K562 (cell line): ENCODE measurements around the gene XRCC3. TPM values are rescaled to one million over a fixed set of nuclear protein-coding genes. Genes with fewer than 3 reads are reported as not detected.

Experiments
- BMI1 ChIP-seq: fragments of 150-350 bp; IDR thresholded peaks from 2 replicates; pipeline ENCODE4 v1.6.1; 2014; ENCODE audit warnings: low read length
- DDX20 ChIP-seq: fragments of 450-650 bp; IDR thresholded peaks from 2 replicates; pipeline ENCODE4 v1.6.1; 2016; ENCODE audit warnings: missing genetic modification characterization, low read depth, mild to moderate bottlenecking, missing compliant biosample characterization, moderate library complexity
- EZH2 ChIP-seq: IDR thresholded peaks from 2 replicates; pipeline ENCODE4 v1.6.1; 2012; ENCODE audit warnings: low read depth, mild to moderate bottlenecking, inconsistent platforms, low read length, borderline replicate concordance
- FOSL1 ChIP-seq: fragments of 200-800 bp; sonication (Bioruptor generic); conservative IDR thresholded peaks from 2 replicates; pipeline ENCODE4 v1.6.1; 2016; ENCODE audit warnings: missing genetic modification characterization, missing compliant biosample characterization
- HSF4 ChIP-seq: fragments of 250-450 bp; sonication (Bioruptor Pico); IDR thresholded peaks from 2 replicates; pipeline ENCODE4 v2.1.2; 2022; ENCODE audit warnings: mild to moderate bottlenecking, moderate library complexity, borderline replicate concordance
- PHF20 ChIP-seq: fragments of 450-650 bp; IDR thresholded peaks from 2 replicates; pipeline ENCODE4 v1.6.1; 2018; ENCODE audit not compliant: partially characterized antibody
- RBM34 ChIP-seq: fragments of 200-400 bp; formaldehyde crosslinking; IDR thresholded peaks from 2 replicates; pipeline ENCODE4 v1.6.1; 2018; ENCODE audit warnings: low read length, borderline replicate concordance; ENCODE audit not compliant: insufficient read depth
- SAP30 ChIP-seq: fragments of 200-600 bp; sonication (generic); IDR thresholded peaks from 2 replicates; pipeline ENCODE4 v1.6.1; 2012; ENCODE audit warnings: borderline replicate concordance, low read depth, mild to moderate bottlenecking, moderate library complexity, low read length, control low read depth, inconsistent platforms; ENCODE audit not compliant: insufficient read depth, poor library complexity, severe bottlenecking
- STAG1 ChIP-seq: sonication (generic); formaldehyde crosslinking; IDR thresholded peaks from 2 replicates; pipeline ENCODE4 v1.5.0; 2020; ENCODE audit warnings: missing genetic modification reagents, borderline replicate concordance
- polyA plus RNA-seq, 8 experiments: library from polyadenylated mRNA; depleted of rRNA in 4 of 8; stranded (reverse) in 5 of 8; unstranded in 3 of 8; fragments of >200 nt; fragmentation: Nextera tagmentation in 2 of 8; fragmentation: Illumina TruSeq in 1 of 8; extraction: Ambion mirVana in 2 of 8; extraction: Trizol in 1 of 8; gene quantifications; 2 replicates each; pipeline versions ENCODE4 v1.2.1 to v1.2.3, GENCODE V29; 2011 to 2014; ENCODE audit warnings: inconsistent platforms in 1 of 8, missing spikeins in 1 of 8
- total RNA-seq, 7 experiments: library from RNA; depleted of rRNA in 6 of 7; stranded (reverse); fragments of >200 nt in 6 of 7; fragmentation: Illumina TruSeq in 2 of 7; extraction: Trizol in 2 of 7; gene quantifications; 2 replicates each; pipeline versions ENCODE4 v1.2.1 to v1.2.3, GENCODE V29; 2011 to 2021; ENCODE audit warnings: low replicate concordance in 1 of 7
- TF ChIP-seq, protein P1 (sequence below): fragments of 250-450 bp; sonication (Bioruptor Pico); IDR thresholded peaks from 2 replicates; pipeline ENCODE4 v1.5.1; 2021; ENCODE audit warnings: mild to moderate bottlenecking
- TF ChIP-seq, protein P2 (sequence below): sonication (generic); formaldehyde crosslinking; IDR thresholded peaks from 2 replicates; pipeline ENCODE4 v1.8.1; 2023; ENCODE audit warnings: mild to moderate bottlenecking, missing genetic modification reagents
- TF ChIP-seq, protein P3 (sequence below): fragments of 250-450 bp; sonication (Bioruptor Pico); IDR thresholded peaks from 2 replicates; pipeline ENCODE4 v1.5.0; 2021

The XRCC3 gene
- total and polyA plus RNA-seq, 9 of the 15 experiments (the other 6 are each of a cell fraction or from before 2014, with no cell fraction given): 0.34 to 59.3 (median 30.3) TPM

DNA sequence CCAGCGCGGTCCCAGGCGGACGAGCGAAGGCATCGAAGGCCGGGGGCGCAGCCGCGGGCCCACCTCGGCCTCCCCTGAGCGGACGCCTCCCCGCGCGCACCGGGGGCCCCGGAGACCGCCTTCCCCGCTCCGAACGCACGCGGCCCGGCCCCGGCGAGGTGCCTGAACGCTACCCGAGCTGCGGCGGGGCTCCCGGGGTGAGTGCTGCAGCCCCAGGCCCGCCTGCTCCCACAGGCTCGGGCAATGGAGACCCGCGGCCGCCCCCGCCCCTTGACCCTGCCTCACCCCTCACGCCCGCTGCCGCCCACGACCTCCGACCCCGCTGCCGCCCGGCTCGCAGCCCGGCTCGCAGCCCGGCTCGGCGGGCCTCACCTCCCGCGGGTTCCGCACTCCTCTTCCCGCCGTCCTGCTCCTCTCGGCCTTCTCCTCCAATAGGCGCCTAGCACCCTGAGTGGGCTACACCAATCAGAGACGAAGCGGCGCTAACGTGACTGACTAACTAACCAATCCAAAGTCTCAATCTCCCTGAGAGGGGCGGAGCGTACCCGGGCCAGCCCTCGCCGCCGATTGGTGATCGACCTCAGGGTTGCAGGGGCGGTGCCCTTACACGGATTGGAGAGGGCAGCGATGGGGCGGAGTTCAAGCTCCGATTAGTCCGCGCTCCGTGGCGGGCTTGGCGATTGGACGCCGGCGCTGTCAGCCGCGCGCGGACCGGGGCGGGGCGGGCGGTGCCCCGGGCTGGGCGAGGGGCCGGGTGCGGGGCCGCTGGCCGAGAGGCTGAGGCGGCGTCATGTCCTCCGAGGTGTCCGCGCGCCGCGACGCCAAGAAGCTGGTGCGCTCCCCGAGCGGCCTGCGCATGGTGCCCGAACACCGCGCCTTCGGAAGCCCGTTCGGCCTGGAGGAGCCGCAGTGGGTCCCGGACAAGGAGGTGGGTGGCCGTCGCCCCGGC is at the start of gene XRCC3, which contains the start of gene ZFYVE21 (continued):
- TF ChIP-seq RBM34 (no peak), FOSL1 (tag) (no peak), HSF4 (no peak), EZH2 (no peak), DDX20 (tag) (no peak), STAG1 (no peak; the same call in 1 of the 2 replicates), SAP30 (no peak), PHF20 (no peak), BMI1 (no peak)
- TF ChIP-seq, protein P1, sequence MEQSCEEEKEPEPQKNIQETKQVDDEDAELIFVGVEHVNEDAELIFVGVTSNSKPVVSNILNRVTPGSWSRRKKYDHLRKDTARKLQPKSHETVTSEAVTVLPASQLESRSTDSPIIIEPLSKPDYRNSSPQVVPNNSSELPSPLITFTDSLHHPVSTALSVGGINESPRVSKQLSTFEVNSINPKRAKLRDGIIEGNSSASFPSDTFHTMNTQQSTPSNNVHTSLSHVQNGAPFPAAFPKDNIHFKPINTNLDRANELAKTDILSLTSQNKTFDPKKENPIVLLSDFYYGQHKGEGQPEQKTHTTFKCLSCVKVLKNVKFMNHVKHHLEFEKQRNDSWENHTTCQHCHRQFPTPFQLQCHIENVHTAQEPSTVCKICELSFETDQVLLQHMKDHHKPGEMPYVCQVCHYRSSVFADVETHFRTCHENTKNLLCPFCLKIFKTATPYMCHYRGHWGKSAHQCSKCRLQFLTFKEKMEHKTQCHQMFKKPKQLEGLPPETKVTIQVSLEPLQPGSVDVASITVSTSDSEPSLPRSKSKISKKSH: no peak
- TF ChIP-seq, protein P2, sequence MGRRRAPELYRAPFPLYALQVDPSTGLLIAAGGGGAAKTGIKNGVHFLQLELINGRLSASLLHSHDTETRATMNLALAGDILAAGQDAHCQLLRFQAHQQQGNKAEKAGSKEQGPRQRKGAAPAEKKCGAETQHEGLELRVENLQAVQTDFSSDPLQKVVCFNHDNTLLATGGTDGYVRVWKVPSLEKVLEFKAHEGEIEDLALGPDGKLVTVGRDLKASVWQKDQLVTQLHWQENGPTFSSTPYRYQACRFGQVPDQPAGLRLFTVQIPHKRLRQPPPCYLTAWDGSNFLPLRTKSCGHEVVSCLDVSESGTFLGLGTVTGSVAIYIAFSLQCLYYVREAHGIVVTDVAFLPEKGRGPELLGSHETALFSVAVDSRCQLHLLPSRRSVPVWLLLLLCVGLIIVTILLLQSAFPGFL (CRISPR knock-in tag): no peak
- TF ChIP-seq, protein P3, sequence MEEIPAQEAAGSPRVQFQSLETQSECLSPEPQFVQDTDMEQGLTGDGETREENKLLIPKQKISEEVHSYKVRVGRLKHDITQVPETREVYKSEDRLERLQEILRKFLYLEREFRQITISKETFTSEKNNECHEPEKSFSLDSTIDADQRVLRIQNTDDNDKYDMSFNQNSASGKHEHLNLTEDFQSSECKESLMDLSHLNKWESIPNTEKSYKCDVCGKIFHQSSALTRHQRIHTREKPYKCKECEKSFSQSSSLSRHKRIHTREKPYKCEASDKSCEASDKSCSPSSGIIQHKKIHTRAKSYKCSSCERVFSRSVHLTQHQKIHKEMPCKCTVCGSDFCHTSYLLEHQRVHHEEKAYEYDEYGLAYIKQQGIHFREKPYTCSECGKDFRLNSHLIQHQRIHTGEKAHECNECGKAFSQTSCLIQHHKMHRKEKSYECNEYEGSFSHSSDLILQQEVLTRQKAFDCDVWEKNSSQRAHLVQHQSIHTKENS (CRISPR knock-in tag): no peak
